Central memory CD8-positive, alpha-beta T cell (primary cell): ENCODE data around the gene CCDC81.

Experiments used
- ATAC-seq: fragments of 150-1000 bp; cut with Tn5 transposase; replicated peaks from 2 replicates; pipeline ENCODE4 v1.10.0; 2022; ENCODE audit warnings: mild to moderate bottlenecking, moderate FRiP score, moderate number of reproducible peaks; ENCODE audit not compliant: poor library complexity, severe bottlenecking; ENCODE audit errors: extremely low read depth
- DNase-seq, 2 donors: peaks; one replicate each; pipeline ENCODE4 v3.0.0; 2021; ENCODE audit warnings: low spot score in 2 of 2
- H3K27ac Mint-ChIP-seq: one replicate; pipeline ENCODE4 v1.8.0; 2022; ENCODE audit warnings: low read depth, mild to moderate bottlenecking, moderate library complexity, mixed read lengths
- H3K27me3 Mint-ChIP-seq: one replicate; pipeline ENCODE4 v1.8.0; 2022; ENCODE audit warnings: mixed read lengths
- H3K36me3 Mint-ChIP-seq: one replicate; pipeline ENCODE4 v1.8.0; 2022; ENCODE audit warnings: mild to moderate bottlenecking, moderate library complexity, mixed read lengths; ENCODE audit not compliant: insufficient read depth
- H3K4me1 Mint-ChIP-seq: one replicate; pipeline ENCODE4 v1.8.0; 2022; ENCODE audit warnings: mixed read lengths
- H3K4me3 Mint-ChIP-seq: one replicate; pipeline ENCODE4 v1.8.0; 2022; ENCODE audit warnings: mild to moderate bottlenecking, moderate library complexity, mixed read lengths
- H3K9me3 Mint-ChIP-seq: one replicate; pipeline ENCODE4 v1.8.0; 2022; ENCODE audit warnings: mixed read lengths

Gene CCDC81

GRCh38 chr11:86370922-86371594, 3.6 kb upstream of the CCDC81 start:
- H3K27me3 Mint-ChIP-seq, result peaks cover 16% of the 10 kb centered on the region
- no peak overlapping the region for H3K27ac Mint-ChIP-seq
- no peaks in the 10 kb centered on the region for H3K36me3 Mint-ChIP-seq
- DNase-seq, result no peak
- no peak for ATAC-seq
- H3K9me3 Mint-ChIP-seq, result no peaks in the 10 kb centered on the region
- H3K4me1 Mint-ChIP-seq, result no peaks in the 10 kb centered on the region
- H3K4me3 Mint-ChIP-seq, result no peak overlapping the region

DNA sequence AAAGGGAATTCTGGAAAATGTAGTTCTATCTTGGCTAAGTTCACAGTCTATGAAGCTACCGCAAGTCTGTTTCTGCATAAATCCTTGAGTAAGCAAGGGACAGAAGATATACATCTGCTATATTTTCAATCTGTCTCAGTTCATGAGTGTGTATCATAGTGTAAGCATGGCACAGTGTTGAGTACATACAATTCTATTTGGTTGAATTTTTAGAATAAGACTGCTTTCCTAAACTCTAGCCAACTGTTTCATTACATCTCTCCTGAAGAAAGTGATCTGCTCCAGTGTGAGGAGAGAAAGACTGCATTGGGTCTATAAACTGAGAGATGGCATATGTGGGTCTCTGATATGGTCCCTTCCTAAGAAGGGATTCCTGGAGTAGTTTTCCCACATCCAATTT, 2.6 kb upstream of the CCDC81 start:
- Mint-ChIP-seq H3K27ac (no peak overlapping the region), H3K36me3 (no peaks in the 10 kb centered on the region), H3K4me3 (no peak overlapping the region), H3K9me3 (no peaks in the 10 kb centered on the region), H3K4me1 (no peaks in the 10 kb centered on the region), H3K27me3 (peaks cover 16% of the 10 kb centered on the region)
- DNase-seq (no peak), ATAC-seq (no peak)

GRCh38 chr11:86372586-86372985, 2.1 kb upstream of the CCDC81 start:
- H3K27ac Mint-ChIP-seq, result no peak overlapping the region
- no peak for ATAC-seq
- no peak overlapping the region for H3K4me3 Mint-ChIP-seq
- no peaks in the 10 kb centered on the region for H3K36me3 Mint-ChIP-seq
- no peak for DNase-seq
- H3K27me3 Mint-ChIP-seq, result peaks cover 16% of the 10 kb centered on the region
- H3K9me3 Mint-ChIP-seq, result no peaks in the 10 kb centered on the region
- H3K4me1 Mint-ChIP-seq, result no peaks in the 10 kb centered on the region

- DNase-seq (no peak), ATAC-seq (no peak)
- Mint-ChIP-seq H3K36me3 (no peaks in the 10 kb centered on the region), H3K4me3 (no peak overlapping the region), H3K27me3 (peaks cover 16% of the 10 kb centered on the region), H3K4me1 (no peaks in the 10 kb centered on the region), H3K9me3 (no peaks in the 10 kb centered on the region), H3K27ac (no peak overlapping the region)
These were observed 618 bp upstream of the CCDC81 start for GRCh38 chr11:86374069-86374468.

GRCh38 chr11:86377972-86378371, 3.3 kb downstream of the CCDC81 start:
- ATAC-seq (no peak), DNase-seq (no peak)
- no peaks in the 10 kb centered on the region for H3K4me1 Mint-ChIP-seq
- no peak overlapping the region for H3K4me3 Mint-ChIP-seq
- H3K27ac Mint-ChIP-seq, result no peak overlapping the region
- H3K36me3 Mint-ChIP-seq, result no peaks in the 10 kb centered on the region
- no peaks in the 10 kb centered on the region for H3K9me3 Mint-ChIP-seq
- peaks cover 16% of the 10 kb centered on the region for H3K27me3 Mint-ChIP-seq

DNA sequence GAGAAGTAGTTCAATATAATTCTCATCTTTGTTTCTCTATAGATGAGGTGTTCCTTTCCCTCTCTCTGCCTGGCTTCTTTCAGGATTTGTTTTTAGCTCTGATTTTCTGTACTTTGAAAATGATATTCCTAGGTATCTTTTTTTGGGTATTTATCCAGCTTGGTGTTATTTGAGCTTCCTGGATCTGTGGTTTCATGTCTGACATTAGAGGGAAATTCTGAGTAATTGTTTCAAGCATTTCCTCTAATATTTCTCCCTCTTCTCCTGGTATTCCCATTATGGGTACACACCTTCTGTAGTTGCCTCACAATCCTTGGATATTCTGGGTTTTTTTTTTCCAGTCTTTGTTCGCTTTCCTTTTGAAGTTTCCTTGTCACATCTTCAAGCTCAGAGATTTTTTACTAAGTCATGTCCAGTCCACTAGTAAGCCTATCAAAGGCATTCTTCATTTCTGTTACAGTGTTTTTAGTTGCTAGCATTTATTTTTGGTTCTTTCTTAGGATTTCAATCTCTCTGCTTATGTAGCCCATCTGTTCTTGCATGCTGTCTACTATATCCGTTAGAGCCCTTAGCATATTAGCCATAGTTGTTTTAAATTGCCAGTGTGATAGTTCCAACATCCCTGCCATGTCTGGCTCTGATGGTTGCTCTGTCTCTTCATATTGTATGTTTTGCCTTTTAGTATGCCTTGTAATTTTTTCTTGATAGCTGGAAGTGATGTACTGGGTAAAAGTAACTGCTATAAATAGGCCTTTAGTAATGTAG, 5.8 kb downstream of the CCDC81 start:
- ATAC-seq, result no peak
- Mint-ChIP-seq H3K27me3 (no peaks in the 10 kb centered on the region), H3K9me3 (no peaks in the 10 kb centered on the region), H3K27ac (no peak overlapping the region), H3K36me3 (no peaks in the 10 kb centered on the region), H3K4me3 (no peak overlapping the region), H3K4me1 (no peaks in the 10 kb centered on the region)
- DNase-seq, result no peak

DNA sequence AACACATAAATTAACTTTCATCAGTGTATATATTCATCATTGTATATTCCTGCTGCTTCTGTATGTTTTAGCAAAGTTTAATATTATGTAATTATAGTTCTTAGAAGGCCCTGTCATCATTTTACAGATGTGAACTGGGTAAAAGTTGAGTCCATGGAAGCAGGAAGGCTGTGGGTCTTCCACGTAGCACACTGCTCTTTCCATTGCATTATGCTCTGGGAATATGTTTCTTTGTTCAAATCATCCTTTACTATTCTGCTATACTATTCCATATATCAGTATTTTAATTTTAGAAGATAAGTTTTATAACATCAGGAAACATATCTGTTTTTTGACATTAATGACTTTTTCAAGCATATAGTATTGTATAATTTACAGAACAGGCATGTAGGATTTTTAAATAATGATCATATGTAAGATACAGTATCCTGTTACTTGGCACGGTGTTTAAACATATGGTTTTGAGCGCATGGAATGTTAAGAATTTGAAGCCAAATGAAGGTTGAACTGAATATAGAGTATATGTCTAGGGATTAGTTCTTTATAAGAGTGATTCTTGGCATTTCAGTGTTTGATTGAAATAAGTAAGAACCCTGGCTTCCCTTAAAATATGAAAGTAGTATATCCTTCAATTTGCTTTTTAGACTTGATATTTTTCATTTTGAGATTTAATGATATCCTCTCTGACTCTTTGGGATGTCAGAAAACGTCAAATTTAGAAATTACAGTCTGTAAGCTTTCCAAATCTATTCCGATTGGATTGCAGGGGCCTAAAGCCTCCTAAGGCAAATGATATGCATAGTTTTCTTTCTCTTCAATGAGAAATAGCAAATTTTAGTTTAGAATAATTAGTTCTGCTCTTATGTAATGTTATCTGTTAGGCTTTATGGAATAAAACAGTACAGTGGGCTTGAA, 8.6 kb downstream of the CCDC81 start:
- no peak overlapping the region for H3K4me3 Mint-ChIP-seq
- H3K36me3 Mint-ChIP-seq, result no peaks in the 10 kb centered on the region
- H3K4me1 Mint-ChIP-seq, result no peaks in the 10 kb centered on the region
- no peaks in the 10 kb centered on the region for H3K27me3 Mint-ChIP-seq
- no peak overlapping the region for H3K27ac Mint-ChIP-seq
- no peak for DNase-seq
- H3K9me3 Mint-ChIP-seq, result no peaks in the 10 kb centered on the region
- ATAC-seq, result no peak

DNA sequence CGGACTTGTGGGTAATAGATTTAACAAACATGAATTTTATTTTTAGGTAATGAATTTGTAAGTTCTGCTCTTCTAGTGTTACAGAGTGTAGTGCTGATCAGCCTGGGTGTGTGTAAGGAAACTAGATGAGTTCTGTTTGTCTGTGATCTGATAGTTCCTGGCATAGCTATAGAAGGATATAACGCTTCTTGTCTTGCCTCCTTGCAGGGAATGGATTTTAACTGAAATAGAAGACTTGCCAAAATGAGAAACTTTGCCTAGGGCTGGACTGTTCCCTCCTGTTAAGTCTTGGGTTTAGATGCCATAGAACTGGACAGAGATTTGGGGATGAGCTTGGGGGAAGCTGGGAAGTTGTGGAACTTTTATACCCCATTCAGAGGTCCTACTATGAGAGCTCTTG, 11.6 kb downstream of the CCDC81 start:
- Mint-ChIP-seq H3K36me3 (no peaks in the 10 kb centered on the region), H3K9me3 (no peaks in the 10 kb centered on the region), H3K27me3 (no peaks in the 10 kb centered on the region), H3K4me3 (no peak overlapping the region), H3K4me1 (no peaks in the 10 kb centered on the region), H3K27ac (no peak overlapping the region)
- ATAC-seq (no peak), DNase-seq (no peak)

DNA sequence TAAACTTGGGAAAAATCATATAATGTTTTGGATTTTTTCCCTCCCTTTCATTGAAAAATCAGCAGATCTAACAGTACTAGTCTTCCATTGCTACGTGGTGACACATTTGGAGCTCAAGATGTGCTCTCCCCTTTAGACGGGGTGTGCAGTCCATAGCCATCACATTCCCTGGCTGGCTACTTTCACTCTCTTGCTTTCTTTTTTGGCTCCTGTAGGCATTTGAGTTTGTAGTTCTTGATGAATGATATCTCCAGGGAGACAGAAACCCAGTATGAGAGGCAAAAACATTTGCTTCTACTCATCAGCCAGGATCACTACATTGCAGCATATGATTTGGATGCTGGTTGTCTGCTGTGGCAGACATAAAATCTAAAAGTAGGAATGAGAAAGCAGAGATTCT, 12.1 kb downstream of the CCDC81 start:
- no peaks in the 10 kb centered on the region for H3K9me3 Mint-ChIP-seq
- DNase-seq, result no peak
- H3K36me3 Mint-ChIP-seq, result no peaks in the 10 kb centered on the region
- H3K27me3 Mint-ChIP-seq, result no peaks in the 10 kb centered on the region
- H3K4me1 Mint-ChIP-seq, result no peaks in the 10 kb centered on the region
- H3K27ac Mint-ChIP-seq, result no peak overlapping the region
- ATAC-seq, result no peak
- H3K4me3 Mint-ChIP-seq, result no peak overlapping the region

- ATAC-seq (no peak), DNase-seq (no peak)
- no peak overlapping the region for H3K4me3 Mint-ChIP-seq
- H3K9me3 Mint-ChIP-seq, result no peaks in the 10 kb centered on the region
- H3K27me3 Mint-ChIP-seq, result no peaks in the 10 kb centered on the region
- H3K36me3 Mint-ChIP-seq, result no peaks in the 10 kb centered on the region
- H3K4me1 Mint-ChIP-seq, result no peaks in the 10 kb centered on the region
- H3K27ac Mint-ChIP-seq, result no peak overlapping the region
These were observed 13.5 kb downstream of the CCDC81 start for GRCh38 chr11:86388198-86388597.

DNA sequence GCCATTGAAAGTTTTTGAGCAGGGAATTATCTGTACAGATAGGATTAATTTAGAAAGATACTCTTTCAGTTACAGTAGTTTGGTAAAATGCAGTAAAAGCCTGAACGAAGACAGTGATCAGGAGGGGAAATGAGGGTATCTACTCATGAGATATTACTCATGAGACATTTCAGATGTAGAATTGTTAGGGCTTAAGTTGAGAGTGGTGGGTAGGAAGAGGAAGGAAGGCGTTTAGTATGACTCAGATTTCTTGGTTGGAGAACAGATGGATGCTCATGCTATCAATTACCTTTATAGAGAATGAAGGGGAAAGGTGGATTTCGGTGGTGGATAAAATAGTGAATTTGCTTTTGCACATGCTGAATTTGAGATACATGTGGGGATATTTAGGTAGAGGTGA, 15.8 kb downstream of the CCDC81 start:
- Mint-ChIP-seq H3K27me3 (no peaks in the 10 kb centered on the region), H3K4me1 (no peaks in the 10 kb centered on the region), H3K4me3 (no peak overlapping the region), H3K9me3 (no peaks in the 10 kb centered on the region), H3K36me3 (no peaks in the 10 kb centered on the region), H3K27ac (no peak overlapping the region)
- ATAC-seq (no peak), DNase-seq (no peak)

DNA sequence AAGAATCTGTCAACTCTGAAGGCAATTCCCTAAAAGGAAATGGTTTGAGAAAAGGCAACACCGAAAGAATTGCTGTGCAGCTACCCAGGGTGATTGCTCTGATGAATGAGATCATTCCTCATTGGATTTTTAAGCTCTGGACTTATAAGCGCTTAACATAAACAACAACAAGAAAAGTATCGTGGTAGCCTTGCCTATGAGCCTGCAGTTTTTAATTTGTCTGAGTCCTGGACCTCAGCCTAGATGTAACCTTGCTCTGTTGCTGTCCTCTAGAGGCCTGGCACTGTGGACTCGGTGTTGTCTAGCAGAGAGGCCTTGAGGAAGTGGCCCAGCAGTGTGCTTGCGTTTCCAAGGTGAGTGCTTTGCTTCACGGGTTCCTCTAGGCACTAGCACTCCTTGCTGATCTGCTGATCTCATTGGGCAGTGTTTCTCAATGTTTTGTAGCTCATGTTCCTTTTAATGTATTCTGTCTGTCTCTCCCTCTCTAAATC, 20.4 kb downstream of the CCDC81 start:
- DNase-seq, result no peak
- no peaks in the 10 kb centered on the region for H3K4me1 Mint-ChIP-seq
- H3K4me3 Mint-ChIP-seq, result no peak overlapping the region
- no peaks in the 10 kb centered on the region for H3K9me3 Mint-ChIP-seq
- H3K27ac Mint-ChIP-seq, result no peak overlapping the region
- no peaks in the 10 kb centered on the region for H3K27me3 Mint-ChIP-seq
- no peak for ATAC-seq
- no peaks in the 10 kb centered on the region for H3K36me3 Mint-ChIP-seq
